BLaER1 (cell line): ENCODE results near the gene TOGARAM2.

Source experiments
- H3K27ac ChIP-seq: shearing (Covaris generic); formaldehyde crosslinking; 2 replicates; pipeline ENCODE4 v1.8.1; 2022
- H3K27me3 ChIP-seq: shearing (Covaris generic); formaldehyde crosslinking; 2 replicates; pipeline ENCODE4 v1.8.1; 2022
- H3K36me3 ChIP-seq: shearing (Covaris generic); formaldehyde crosslinking; 2 replicates; pipeline ENCODE4 v1.8.1; 2022
- H3K4me1 ChIP-seq: shearing (Covaris generic); formaldehyde crosslinking; 2 replicates; pipeline ENCODE4 v1.8.1; 2022
- H3K4me2 ChIP-seq: shearing (Covaris generic); formaldehyde crosslinking; 2 replicates; pipeline ENCODE4 v1.8.1; 2022
- H3K4me3 ChIP-seq: shearing (Covaris generic); formaldehyde crosslinking; 2 replicates; pipeline ENCODE4 v1.8.1; 2022
- H3K9ac ChIP-seq: shearing (Covaris generic); formaldehyde crosslinking; 2 replicates; pipeline ENCODE4 v1.8.1; 2022
- H3K9me3 ChIP-seq: shearing (Covaris generic); formaldehyde crosslinking; 2 replicates; pipeline ENCODE4 v1.8.1; 2022
- H4K20me1 ChIP-seq: shearing (Covaris generic); formaldehyde crosslinking; 2 replicates; pipeline ENCODE4 v1.8.1; 2022
- Cebpa-rat ChIP-seq: shearing (Covaris generic); IDR thresholded peaks from 2 replicates; pipeline ENCODE4 v1.8.1; 2022

Gene TOGARAM2

GRCh38 chr2:29059624-29060023, 78.5 kb downstream of the TOGARAM2 start:
- no peak for TF ChIP-seq Cebpa-rat
- no peaks in the 10 kb centered on the region for H4K20me1 ChIP-seq
- H3K27ac ChIP-seq: no peak overlapping the region
- no peak overlapping the region for H3K4me3 ChIP-seq
- H3K9me3 ChIP-seq: no peaks in the 10 kb centered on the region
- H3K4me2 ChIP-seq: no peak overlapping the region
- no peaks in the 10 kb centered on the region for H3K36me3 ChIP-seq
- H3K9ac ChIP-seq: no peak overlapping the region
- no peaks in the 10 kb centered on the region for H3K27me3 ChIP-seq
- H3K4me1 ChIP-seq: 0 out of 2 replicates have a peak, but pooled peaks cover 4% of the 10 kb centered on the region

- Histone ChIP-seq H4K20me1 (no peaks in the 10 kb centered on the region), H3K4me2 (no peak overlapping the region), H3K27me3 (no peaks in the 10 kb centered on the region), H3K4me3 (no peak overlapping the region), H3K4me1 (0 out of 2 replicates have a peak, but pooled peaks cover 4% of the 10 kb centered on the region), H3K27ac (no peak overlapping the region), H3K9ac (no peak overlapping the region), H3K36me3 (no peaks in the 10 kb centered on the region), H3K9me3 (no peaks in the 10 kb centered on the region)
- no peak for TF ChIP-seq Cebpa-rat
These were observed 79.3 kb downstream of the TOGARAM2 start for GRCh38 chr2:29060441-29060840.

GRCh38 chr2:29061176-29061575, 80.1 kb downstream of the TOGARAM2 start:
- Histone ChIP-seq H4K20me1 (no peaks in the 10 kb centered on the region), H3K4me3 (no peak overlapping the region), H3K27me3 (no peaks in the 10 kb centered on the region), H3K9me3 (no peaks in the 10 kb centered on the region), H3K4me1 (0 out of 2 replicates have a peak, but pooled peaks cover 4% of the 10 kb centered on the region), H3K9ac (no peak overlapping the region), H3K27ac (no peak overlapping the region), H3K4me2 (no peak overlapping the region), H3K36me3 (no peaks in the 10 kb centered on the region)
- no peak for TF ChIP-seq Cebpa-rat

- Histone ChIP-seq H3K9ac (no peak overlapping the region), H3K4me2 (no peak overlapping the region), H3K27ac (no peak overlapping the region), H3K4me3 (no peak overlapping the region), H3K27me3 (no peaks in the 10 kb centered on the region), H4K20me1 (no peaks in the 10 kb centered on the region), H3K36me3 (no peaks in the 10 kb centered on the region), H3K9me3 (no peaks in the 10 kb centered on the region), H3K4me1 (0 out of 2 replicates have a peak, but pooled peaks cover 4% of the 10 kb centered on the region)
- TF ChIP-seq Cebpa-rat: no peak
These were observed 80.5 kb downstream of the TOGARAM2 start for GRCh38 chr2:29061616-29062015.

- Histone ChIP-seq H3K4me1 (no peaks in the 10 kb centered on the region), H3K27me3 (no peaks in the 10 kb centered on the region), H3K27ac (no peak overlapping the region), H3K4me2 (no peak overlapping the region), H3K9me3 (no peaks in the 10 kb centered on the region), H3K36me3 (no peaks in the 10 kb centered on the region), H4K20me1 (no peaks in the 10 kb centered on the region), H3K4me3 (no peak overlapping the region), H3K9ac (no peak overlapping the region)
- TF ChIP-seq Cebpa-rat: no peak
These were observed 81.3 kb downstream of the TOGARAM2 start for GRCh38 chr2:29062371-29062770.

- Histone ChIP-seq H3K9me3 (no peaks in the 10 kb centered on the region), H3K4me2 (no peak overlapping the region), H3K4me3 (no peak overlapping the region), H4K20me1 (no peaks in the 10 kb centered on the region), H3K9ac (no peak overlapping the region), H3K4me1 (no peaks in the 10 kb centered on the region), H3K27me3 (no peaks in the 10 kb centered on the region), H3K36me3 (no peaks in the 10 kb centered on the region), H3K27ac (no peak overlapping the region)
- no peak for TF ChIP-seq Cebpa-rat
These were observed 82.0 kb downstream of the TOGARAM2 start for GRCh38 chr2:29063056-29063455.

GRCh38 chr2:29063646-29064345, 82.7 kb downstream of the TOGARAM2 start:
- Histone ChIP-seq H3K9ac (no peak overlapping the region), H3K4me2 (no peak overlapping the region), H3K9me3 (no peaks in the 10 kb centered on the region), H3K4me1 (no peaks in the 10 kb centered on the region), H4K20me1 (no peaks in the 10 kb centered on the region), H3K4me3 (no peak overlapping the region), H3K27ac (no peak overlapping the region), H3K27me3 (no peaks in the 10 kb centered on the region), H3K36me3 (no peaks in the 10 kb centered on the region)
- 0 out of 2 replicates have a peak, but pooled peaks have one; percentile 39 for TF ChIP-seq Cebpa-rat

- Histone ChIP-seq H3K9ac (no peak overlapping the region), H3K9me3 (no peaks in the 10 kb centered on the region), H4K20me1 (no peaks in the 10 kb centered on the region), H3K4me3 (no peak overlapping the region), H3K4me1 (no peaks in the 10 kb centered on the region), H3K27ac (no peak overlapping the region), H3K36me3 (no peaks in the 10 kb centered on the region), H3K4me2 (no peak overlapping the region), H3K27me3 (no peaks in the 10 kb centered on the region)
- TF ChIP-seq Cebpa-rat: no peak
These were observed 83.2 kb downstream of the TOGARAM2 start for GRCh38 chr2:29064346-29064715.

GRCh38 chr2:29064746-29065067, 83.6 kb downstream of the TOGARAM2 start:
- H3K9ac ChIP-seq: no peak overlapping the region
- no peaks in the 10 kb centered on the region for H4K20me1 ChIP-seq
- no peaks in the 10 kb centered on the region for H3K4me1 ChIP-seq
- H3K4me2 ChIP-seq: no peak overlapping the region
- no peak overlapping the region for H3K4me3 ChIP-seq
- no peaks in the 10 kb centered on the region for H3K27me3 ChIP-seq
- no peaks in the 10 kb centered on the region for H3K36me3 ChIP-seq
- no peak for TF ChIP-seq Cebpa-rat
- no peaks in the 10 kb centered on the region for H3K9me3 ChIP-seq
- no peak overlapping the region for H3K27ac ChIP-seq

GRCh38 chr2:29065068-29065811, 84.1 kb downstream of the TOGARAM2 start:
- Histone ChIP-seq H3K9ac (no peak overlapping the region), H3K4me1 (no peaks in the 10 kb centered on the region), H3K27ac (no peak overlapping the region), H3K27me3 (no peaks in the 10 kb centered on the region), H3K36me3 (no peaks in the 10 kb centered on the region), H3K4me2 (no peak overlapping the region), H3K9me3 (no peaks in the 10 kb centered on the region), H4K20me1 (no peaks in the 10 kb centered on the region), H3K4me3 (no peak overlapping the region)
- TF ChIP-seq Cebpa-rat: no peak
